Measurements from ENCODE around the gene CDH4.

- TF ChIP-seq CTCF (IDR thresholded peaks at IDR 0.05) (no peak), POLR2A (IDR thresholded peaks at IDR 0.05) (no peak), EP300 (IDR thresholded peaks at IDR 0.05) (no peak)
These were observed 680.8 kb downstream of the CDH4 start for GRCh38 chr20:61932711-61933480.

All from ovary (tissue), 3 donors.